Endothelial cell of umbilical vein (primary cell): ENCODE measurements around the gene DOCK7. TPM values are rescaled to one million over a fixed set of nuclear protein-coding genes. Genes with fewer than 3 reads are reported as not detected.

ENCODE experiments used
- BruUV-seq: library from RNA; stranded (reverse); fragments of 400-500 nt; replicated peaks from 2 replicates; lab custom pipeline; 2021; lab: Mats Ljungman, UMichigan
- CTCF ChIA-PET: fragments of 300-600, 350-600 bp; sonication (Branson Sonifier 250); formaldehyde crosslinking; loops from one replicate; lab custom pipeline; 2021; ENCODE audit warnings: antibody characterized with exemption, inconsistent platforms; lab: Charles Lee
- POLR2A ChIA-PET: fragments of 300-600, 350-600 bp; sonication (Branson Sonifier 250); formaldehyde crosslinking; loops from one replicate; lab custom pipeline; 2021; ENCODE audit warnings: antibody characterized with exemption, inconsistent platforms; lab: Charles Lee
- DNase-seq: peaks from one replicate; pipeline ENCODE4 v3.0.0-alpha.2; 2011; ENCODE audit warnings: low read depth, low spot score
- FAIRE-seq: peaks from 2 replicates; lab custom pipeline; 2011; peaks lifted over from hg19 to GRCh38; lab: Jason Lieb, UNC
- H2AFZ ChIP-seq: 2 replicates; pipeline ENCODE4 v1.6.0; 2012; ENCODE audit warnings: low read depth, low read length, control low read depth, inconsistent platforms
- H3K27ac ChIP-seq: 2 replicates; pipeline ENCODE4 v1.5.1; 2011; ENCODE audit warnings: low read depth, mild to moderate bottlenecking, control low read depth, low read length, moderate library complexity; ENCODE audit not compliant: insufficient read depth
- H3K27me3 ChIP-seq, 2 experiments: 2 replicates each; pipeline versions ENCODE4 v1.6.0 to v1.6.1; 2011; ENCODE audit warnings: low read length in 2 of 2, mixed read lengths in 1 of 2; ENCODE audit not compliant: control insufficient read depth in 2 of 2, insufficient read depth in 2 of 2
- H3K36me3 ChIP-seq, 2 experiments: 2 replicates in 1 of 2; 3 replicates in 1 of 2; pipeline ENCODE4 v1.5.1; 2011; ENCODE audit warnings: low read length in 2 of 2, mild to moderate bottlenecking in 1 of 2, moderate library complexity in 1 of 2; ENCODE audit not compliant: control insufficient read depth in 2 of 2, insufficient read depth in 2 of 2; ENCODE audit errors: extremely low read depth in 1 of 2
- H3K4me1 ChIP-seq: 3 replicates; pipeline ENCODE4 v1.5.1; 2011; ENCODE audit warnings: mild to moderate bottlenecking, low read length; ENCODE audit not compliant: control insufficient read depth, insufficient read depth; ENCODE audit errors: extremely low read depth
- H3K4me2 ChIP-seq: 2 replicates; pipeline ENCODE4 v1.6.1; 2011; ENCODE audit warnings: low read length, control low read depth, mixed read lengths; ENCODE audit not compliant: insufficient read depth
- H3K4me3 ChIP-seq, 3 experiments: fragments of 200-600 bp in 1 of 3; sonication (generic), shearing (Covaris generic) in 1 of 3; replicated peaks in 1 of 3; 2 replicates each; pipeline ENCODE4 v1.5.1; 2011 to 2016; ENCODE audit warnings: control low read depth in 3 of 3, low read length in 3 of 3, mild to moderate bottlenecking in 2 of 3, inconsistent platforms in 1 of 3, low read depth in 1 of 3, moderate library complexity in 1 of 3; ENCODE audit not compliant: insufficient read depth in 1 of 3
- H3K79me2 ChIP-seq: 2 replicates; pipeline ENCODE4 v1.6.0; 2012; ENCODE audit warnings: low read length, inconsistent platforms; ENCODE audit not compliant: control insufficient read depth, insufficient read depth
- H3K9ac ChIP-seq: replicated peaks from 2 replicates; pipeline ENCODE3; 2011; ENCODE audit warnings: low read length, control low read depth; ENCODE audit not compliant: insufficient read depth; ENCODE audit errors: extremely low read depth
- H3K9me1 ChIP-seq: replicated peaks from 3 replicates; pipeline ENCODE4 v1.6.0; 2011; ENCODE audit warnings: mild to moderate bottlenecking, low read length; ENCODE audit not compliant: control insufficient read depth, insufficient read depth; ENCODE audit errors: extremely low read depth
- H3K9me3 ChIP-seq: replicated peaks from 2 replicates; pipeline ENCODE4 v1.5.1; 2012; ENCODE audit warnings: low read length, inconsistent platforms; ENCODE audit not compliant: control insufficient read depth, insufficient read depth
- H4K20me1 ChIP-seq: replicated peaks from 2 replicates; pipeline ENCODE3; 2011; ENCODE audit warnings: mild to moderate bottlenecking, low read length; ENCODE audit not compliant: control insufficient read depth, insufficient read depth; ENCODE audit errors: extremely low read depth
- EZH2 ChIP-seq: IDR thresholded peaks from 2 replicates; pipeline ENCODE4 v1.6.1; 2012; ENCODE audit warnings: borderline replicate concordance, low read depth, mild to moderate bottlenecking, moderate library complexity, low read length, inconsistent platforms; ENCODE audit not compliant: severe bottlenecking
- FOS ChIP-seq: IDR thresholded peaks from 2 replicates; pipeline ENCODE4 v1.6.1; 2011; ENCODE audit warnings: mild to moderate bottlenecking, low read length, moderate library complexity, borderline replicate concordance; ENCODE audit not compliant: insufficient read depth
- GATA2 ChIP-seq: IDR thresholded peaks from 2 replicates; pipeline ENCODE4 v1.7.0; 2011; ENCODE audit warnings: low read depth, mild to moderate bottlenecking, moderate library complexity, mixed read lengths, low read length; ENCODE audit not compliant: insufficient read length, insufficient read depth
- JUN ChIP-seq: IDR thresholded peaks from 2 replicates; pipeline ENCODE4 v1.6.1; 2011; ENCODE audit warnings: borderline replicate concordance, low read depth; ENCODE audit not compliant: insufficient read length, insufficient read depth
- MYC ChIP-seq: IDR thresholded peaks from one replicate; pipeline ENCODE4 v1.6.1; 2011; ENCODE audit warnings: mild to moderate bottlenecking, low read depth, low read length
- POLR2A ChIP-seq: IDR thresholded peaks from 2 replicates; pipeline ENCODE4 v1.6.1; 2012; ENCODE audit warnings: low read depth, mild to moderate bottlenecking, control low read depth, low read length
- POLR2AphosphoS5 ChIP-seq: IDR thresholded peaks from 2 replicates; pipeline ENCODE4 v1.6.1; 2012; ENCODE audit warnings: low read depth, mild to moderate bottlenecking, control low read depth, low read length, moderate library complexity; ENCODE audit not compliant: insufficient read depth
- dilution Hi-C: fragments of 300-500 bp; cut with MboI; formaldehyde crosslinking; loops from one replicate; pipeline ENCODE4 v1.15.0; 2019; ENCODE audit warnings: low sequenced_read_pairs; ENCODE audit not compliant: extremely low pct_ligation_motif_present
- intact Hi-C: fragments of 100-400 bp; cut with micrococcal nuclease; formaldehyde crosslinking; loops from one replicate; pipeline ENCODE4 v1.10.0; 2022
- polyA plus RNA-seq, 4 experiments: library from polyadenylated mRNA; depleted of rRNA in 3 of 4; stranded (reverse) in 3 of 4; unstranded in 1 of 4; fragments of >200 nt; gene quantifications; 2 replicates each; pipeline versions ENCODE4 v1.2.1 to v1.2.3, GENCODE V29; 2011 to 2012; ENCODE audit warnings: missing spikeins in 1 of 4
- total RNA-seq: library from RNA; stranded (reverse); gene quantifications from 2 replicates; pipeline ENCODE4 v1.2.3, GENCODE V29; 2021
- TF ChIP-seq, protein P1 (sequence below): IDR thresholded peaks from 2 replicates; pipeline ENCODE4 v1.6.1; 2011; ENCODE audit not compliant: insufficient read depth, insufficient read length
- TF ChIP-seq, protein P2 (sequence below), 2 donors: IDR thresholded peaks; 1 replicate in 1 of 2; 2 replicates in 1 of 2; pipeline ENCODE4 v1.5.1; 2011; ENCODE audit warnings: low read length in 2 of 2, mild to moderate bottlenecking in 2 of 2, moderate library complexity in 2 of 2, control low read depth in 1 of 2, inconsistent platforms in 1 of 2, low read depth in 1 of 2; ENCODE audit not compliant: insufficient read depth in 1 of 2; ENCODE audit errors: extremely low read depth in 1 of 2

Gene DOCK7
- total and polyA plus RNA-seq, 2 donors (not counting 3 experiments of a cell fraction or from before 2014, with no cell fraction given) = 9.4 to 31.9 TPM

DNA sequence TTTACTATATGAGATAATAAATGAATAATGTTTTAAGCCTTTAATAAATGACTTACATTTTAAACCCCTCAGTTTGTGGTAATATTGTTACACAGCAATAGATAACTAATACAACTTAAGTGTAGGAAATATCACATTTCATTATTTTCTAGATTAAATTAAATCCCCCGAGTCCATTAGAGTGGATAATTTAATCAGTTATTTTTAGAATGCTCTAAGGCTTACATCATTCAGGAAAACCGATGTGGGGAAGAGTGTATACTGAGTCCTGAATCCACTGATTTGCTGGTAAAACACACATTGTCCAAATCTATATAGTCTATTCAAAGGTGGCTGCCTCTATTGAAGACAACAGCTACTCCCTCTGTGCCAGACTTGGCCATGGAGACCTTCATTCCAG lies 35.7 kb upstream of the DOCK7 start:
- Histone ChIP-seq H3K27ac (no peak overlapping the region), H3K9ac (no peak overlapping the region), H3K4me1 (peaks cover 7% of the 10 kb centered on the region), H3K36me3 (no peaks in the 10 kb centered on the region), H3K9me1 (no peaks in the 10 kb centered on the region), H3K27me3 (peaks cover 19 to 20% of the 10 kb centered on the region in 2 experiments), H3K79me2 (no peaks in the 10 kb centered on the region), H4K20me1 (no peaks in the 10 kb centered on the region), H3K4me2 (no peak overlapping the region), H3K9me3 (no peaks in the 10 kb centered on the region), H3K4me3 (no peak overlapping the region), H2AFZ (no peak overlapping the region)
- dilution Hi-C loops (no loop called here), intact Hi-C loops (no loop called here)
- TF ChIP-seq GATA2 = no peak
- TF ChIP-seq FOS = no peak
- TF ChIP-seq, protein P1, sequence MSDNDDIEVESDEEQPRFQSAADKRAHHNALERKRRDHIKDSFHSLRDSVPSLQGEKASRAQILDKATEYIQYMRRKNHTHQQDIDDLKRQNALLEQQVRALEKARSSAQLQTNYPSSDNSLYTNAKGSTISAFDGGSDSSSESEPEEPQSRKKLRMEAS = no peak
- no peak for TF ChIP-seq MYC
- no peak for DNase-seq
- BruUV-seq = no TSS peak
- CTCF ChIA-PET = interaction anchor here (1.2 to 2.9 kb wide), 4 partner anchors 12 to 216 kb away, joined by 3 to 8 read pairs (median 6); no protein-coding TSS in a partner anchor
- POLR2A ChIA-PET = interaction anchor here (0.6 to 0.8 kb wide), 2 partner anchors 34 to 46 kb away, joined by 3 to 6 read pairs; no protein-coding TSS in a partner anchor
- no peak for FAIRE-seq

DNA sequence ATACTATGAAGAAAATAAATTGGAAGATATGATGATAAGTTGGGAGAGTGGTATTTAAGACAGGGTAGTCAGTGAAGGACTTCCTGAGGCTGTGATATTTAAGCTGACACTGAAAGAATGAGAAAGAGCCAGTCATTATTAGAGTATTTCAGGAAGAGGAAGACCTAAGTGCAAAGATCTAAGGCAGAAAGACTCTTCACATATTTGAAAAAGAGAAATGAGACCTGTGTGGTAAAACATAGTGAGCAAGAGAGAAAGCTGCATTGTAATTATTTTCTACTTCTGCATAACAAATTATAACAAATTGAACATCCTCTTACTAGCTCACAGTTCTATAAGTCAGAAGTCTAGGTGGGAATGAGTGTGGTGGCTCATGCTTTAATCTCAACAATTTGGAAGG lies 34.6 kb upstream of the DOCK7 start:
- Histone ChIP-seq H3K4me3 (no peak overlapping the region), H3K27me3 (peaks cover 16 to 18% of the 10 kb centered on the region in 2 experiments), H3K9me1 (no peaks in the 10 kb centered on the region), H3K4me2 (no peak overlapping the region), H3K4me1 (peaks cover 7% of the 10 kb centered on the region), H4K20me1 (no peaks in the 10 kb centered on the region), H3K9ac (no peak overlapping the region), H3K79me2 (no peaks in the 10 kb centered on the region), H2AFZ (no peak overlapping the region), H3K36me3 (no peaks in the 10 kb centered on the region), H3K27ac (no peak overlapping the region), H3K9me3 (no peaks in the 10 kb centered on the region)
- no peak for FAIRE-seq
- POLR2A ChIA-PET = no interaction called here
- CTCF ChIA-PET = interaction anchor here (0.9 to 2.9 kb wide), 4 partner anchors 10 to 215 kb away, joined by 3 to 8 read pairs (median 4); no protein-coding TSS in a partner anchor
- DNase-seq = no peak
- BruUV-seq = no TSS peak
- intact Hi-C loops = no loop called here
- TF ChIP-seq MYC (no peak), POLR2A (no peak), JUN (no peak), FOS (no peak), EZH2 (no peak), GATA2 (no peak), POLR2AphosphoS5 (no peak)
- TF ChIP-seq, protein P1 = no peak
- TF ChIP-seq, protein P2, sequence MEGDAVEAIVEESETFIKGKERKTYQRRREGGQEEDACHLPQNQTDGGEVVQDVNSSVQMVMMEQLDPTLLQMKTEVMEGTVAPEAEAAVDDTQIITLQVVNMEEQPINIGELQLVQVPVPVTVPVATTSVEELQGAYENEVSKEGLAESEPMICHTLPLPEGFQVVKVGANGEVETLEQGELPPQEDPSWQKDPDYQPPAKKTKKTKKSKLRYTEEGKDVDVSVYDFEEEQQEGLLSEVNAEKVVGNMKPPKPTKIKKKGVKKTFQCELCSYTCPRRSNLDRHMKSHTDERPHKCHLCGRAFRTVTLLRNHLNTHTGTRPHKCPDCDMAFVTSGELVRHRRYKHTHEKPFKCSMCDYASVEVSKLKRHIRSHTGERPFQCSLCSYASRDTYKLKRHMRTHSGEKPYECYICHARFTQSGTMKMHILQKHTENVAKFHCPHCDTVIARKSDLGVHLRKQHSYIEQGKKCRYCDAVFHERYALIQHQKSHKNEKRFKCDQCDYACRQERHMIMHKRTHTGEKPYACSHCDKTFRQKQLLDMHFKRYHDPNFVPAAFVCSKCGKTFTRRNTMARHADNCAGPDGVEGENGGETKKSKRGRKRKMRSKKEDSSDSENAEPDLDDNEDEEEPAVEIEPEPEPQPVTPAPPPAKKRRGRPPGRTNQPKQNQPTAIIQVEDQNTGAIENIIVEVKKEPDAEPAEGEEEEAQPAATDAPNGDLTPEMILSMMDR (IDR thresholded peaks at IDR 0.05; ENCODE audit: extremely low read depth in 1 of 2, insufficient read depth in 1 of 2, low read depth in 1 of 2, low read length in 2 of 2) = no peak
- dilution Hi-C loops = no loop called here
